ENCODE data around the gene CHID1.

GRCh38 chr11:884578-885070 lies 26.0 kb downstream of the CHID1 start:
- TF ChIP-seq CTCF (IDR thresholded peaks at IDR 0.05) (no peak), EP300 (IDR thresholded peaks at IDR 0.05) (no peak), POLR2AphosphoS5 (IDR thresholded peaks at IDR 0.05) (no peak)

All from esophagus muscularis mucosa (tissue), 4 donors.